Measurements from ENCODE around the gene FUZ.

FUZ gene

GRCh38 chr19:49816590-49816989 is 3.5 kb upstream of the FUZ start:
- TF ChIP-seq POLR2AphosphoS5 (IDR thresholded peaks at IDR 0.05; ENCODE audit: low read depth, low read length): no peak
- no peak for TF ChIP-seq REST (IDR thresholded peaks at IDR 0.05; ENCODE audit: insufficient read depth in 1 of 2, low read depth in 2 of 2, low read length in 2 of 2)
- TF ChIP-seq TAF1 (IDR thresholded peaks at IDR 0.05; ENCODE audit: borderline replicate concordance, insufficient read depth, low read length): no peak
- no peak for TF ChIP-seq SIN3A (IDR thresholded peaks at IDR 0.05; ENCODE audit: borderline replicate concordance, insufficient read depth, low read length)
- TF ChIP-seq FOXP2 (optimal IDR thresholded peaks at IDR 0.05; ENCODE audit: borderline replicate concordance, extremely low read depth, extremely low read length, insufficient read depth): no peak

- TF ChIP-seq POLR2AphosphoS5 (IDR thresholded peaks at IDR 0.05; ENCODE audit: low read depth, low read length) (no peak), SIN3A (IDR thresholded peaks at IDR 0.05; ENCODE audit: borderline replicate concordance, insufficient read depth, low read length) (no peak), TAF1 (IDR thresholded peaks at IDR 0.05; ENCODE audit: borderline replicate concordance, insufficient read depth, low read length) (no peak), REST (IDR thresholded peaks at IDR 0.05; ENCODE audit: insufficient read depth in 1 of 2, low read depth in 2 of 2, low read length in 2 of 2) (no peak), FOXP2 (optimal IDR thresholded peaks at IDR 0.05; ENCODE audit: borderline replicate concordance, extremely low read depth, extremely low read length, insufficient read depth) (no peak)
These were observed 918 bp upstream of the FUZ start for GRCh38 chr19:49814010-49814409.

GRCh38 chr19:49812452-49812996 is 568 bp downstream of the FUZ start:
- no peak for TF ChIP-seq SIN3A (IDR thresholded peaks at IDR 0.05; ENCODE audit: borderline replicate concordance, insufficient read depth, low read length)
- TF ChIP-seq POLR2AphosphoS5 (IDR thresholded peaks at IDR 0.05; ENCODE audit: low read depth, low read length): no peak
- no peak for TF ChIP-seq REST (IDR thresholded peaks at IDR 0.05; ENCODE audit: insufficient read depth in 1 of 2, low read depth in 2 of 2, low read length in 2 of 2)
- no peak for TF ChIP-seq TAF1 (IDR thresholded peaks at IDR 0.05; ENCODE audit: borderline replicate concordance, insufficient read depth, low read length)
- no peak for TF ChIP-seq FOXP2 (optimal IDR thresholded peaks at IDR 0.05; ENCODE audit: borderline replicate concordance, extremely low read depth, extremely low read length, insufficient read depth)

GRCh38 chr19:49811328-49811727 is 1.8 kb downstream of the FUZ start:
- TF ChIP-seq FOXP2 (optimal IDR thresholded peaks at IDR 0.05; ENCODE audit: borderline replicate concordance, extremely low read depth, extremely low read length, insufficient read depth) (no peak), TAF1 (IDR thresholded peaks at IDR 0.05; ENCODE audit: borderline replicate concordance, insufficient read depth, low read length) (no peak), SIN3A (IDR thresholded peaks at IDR 0.05; ENCODE audit: borderline replicate concordance, insufficient read depth, low read length) (no peak), POLR2AphosphoS5 (IDR thresholded peaks at IDR 0.05; ENCODE audit: low read depth, low read length) (no peak), REST (IDR thresholded peaks at IDR 0.05; ENCODE audit: insufficient read depth in 1 of 2, low read depth in 2 of 2, low read length in 2 of 2) (no peak)
